Activated CD4-positive, alpha-beta T cell treated with anti-CD3 and anti-CD28 coated beads, Interleukin-2, amount 10 ng/mL, durations not matched to agents 24 days and 14 days (primary cell): ENCODE data around the gene HIPK2. TPM values are rescaled to one million over a fixed set of nuclear protein-coding genes. Genes with fewer than 3 reads are reported as not detected.

Source experiments
- DNase-seq: peaks from one replicate; pipeline ENCODE4 v3.0.0; 2022
- H3K27ac Mint-ChIP-seq: one replicate; pipeline ENCODE4 v1.8.0; 2022; ENCODE audit warnings: mild to moderate bottlenecking, mixed read lengths
- H3K27me3 Mint-ChIP-seq: one replicate; pipeline ENCODE4 v1.8.0; 2022; ENCODE audit warnings: mixed read lengths
- H3K36me3 Mint-ChIP-seq: one replicate; pipeline ENCODE4 v1.8.0; 2022; ENCODE audit warnings: low read depth, mild to moderate bottlenecking, mixed read lengths
- H3K4me1 Mint-ChIP-seq: one replicate; pipeline ENCODE4 v1.8.0; 2021; ENCODE audit warnings: mixed read lengths
- H3K4me3 Mint-ChIP-seq: one replicate; pipeline ENCODE4 v1.8.0; 2022; ENCODE audit warnings: mild to moderate bottlenecking, moderate library complexity, mixed read lengths
- H3K9me3 Mint-ChIP-seq: one replicate; pipeline ENCODE4 v1.8.0; 2021; ENCODE audit warnings: mixed read lengths
- intact Hi-C: fragments of 100-400 bp; cut with micrococcal nuclease; formaldehyde crosslinking; loops from one replicate; pipeline ENCODE4 v1.15.1; 2023
- total RNA-seq: library from RNA; stranded (reverse); gene quantifications from 2 replicates; pipeline ENCODE4 v1.2.3, GENCODE V29; 2022

Gene HIPK2
- total RNA-seq, 1 donor from 2014 or later, result 26.1 TPM

GRCh38 chr7:139757968-139758367 is 19.8 kb downstream of the HIPK2 start:
- no peak overlapping the region for H3K4me3 Mint-ChIP-seq
- intact Hi-C loops, result loop anchor here (2.0 to 10.0 kb wide), 2 partner anchors 17 to 863 kb away; no protein-coding TSS in a partner anchor
- no peaks in the 10 kb centered on the region for H3K27me3 Mint-ChIP-seq

GRCh38 chr7:139753693-139754111 is 24.1 kb downstream of the HIPK2 start:
- no peaks in the 10 kb centered on the region for H3K27me3 Mint-ChIP-seq
- H3K36me3 Mint-ChIP-seq, result peaks cover 6% of the 10 kb centered on the region
- intact Hi-C loops, result loop anchor here (10.0 kb wide), 1 partner anchor 859 kb away; no protein-coding TSS in a partner anchor
- peaks cover 29% of the 10 kb centered on the region for H3K4me1 Mint-ChIP-seq
- H3K9me3 Mint-ChIP-seq, result no peaks in the 10 kb centered on the region
- no peak for DNase-seq
- H3K27ac Mint-ChIP-seq, result no peak overlapping the region
- no peak overlapping the region for H3K4me3 Mint-ChIP-seq

More at GRCh38 chr7:139757968-139758367, 19.8 kb downstream of the HIPK2 start:
- no peaks in the 10 kb centered on the region for H3K9me3 Mint-ChIP-seq
- no peak overlapping the region for H3K27ac Mint-ChIP-seq
- H3K36me3 Mint-ChIP-seq, result peaks cover 9% of the 10 kb centered on the region
- DNase-seq, result no peak
- H3K4me1 Mint-ChIP-seq, result peaks cover 46% of the 10 kb centered on the region

GRCh38 chr7:139753081-139753692 is 24.6 kb downstream of the HIPK2 start:
- peaks cover 27% of the 10 kb centered on the region for H3K4me1 Mint-ChIP-seq
- peaks cover 6% of the 10 kb centered on the region for H3K36me3 Mint-ChIP-seq
- intact Hi-C loops, result loop anchor here (10.0 kb wide), 1 partner anchor 858 kb away; no protein-coding TSS in a partner anchor
- H3K27me3 Mint-ChIP-seq, result no peaks in the 10 kb centered on the region
- no peak overlapping the region for H3K27ac Mint-ChIP-seq
- no peaks in the 10 kb centered on the region for H3K9me3 Mint-ChIP-seq
- no peak for DNase-seq
- no peak overlapping the region for H3K4me3 Mint-ChIP-seq

- H3K36me3 Mint-ChIP-seq, result peaks cover 6% of the 10 kb centered on the region
- no peaks in the 10 kb centered on the region for H3K27me3 Mint-ChIP-seq
- no peaks in the 10 kb centered on the region for H3K9me3 Mint-ChIP-seq
- DNase-seq, result no peak
- no peak overlapping the region for H3K27ac Mint-ChIP-seq
- intact Hi-C loops, result loop anchor here (10.0 kb wide), 1 partner anchor 858 kb away; no protein-coding TSS in a partner anchor
- H3K4me3 Mint-ChIP-seq, result no peak overlapping the region
- H3K4me1 Mint-ChIP-seq, result peaks cover 27% of the 10 kb centered on the region
Measured at GRCh38 chr7:139752604-139753003, 25.2 kb downstream of the HIPK2 start.

GRCh38 chr7:139752148-139752547 is 25.6 kb downstream of the HIPK2 start:
- intact Hi-C loops, result loop anchor here (10.0 kb wide), 1 partner anchor 857 kb away; no protein-coding TSS in a partner anchor
- Mint-ChIP-seq H3K27ac (no peak overlapping the region), H3K4me1 (peaks cover 27% of the 10 kb centered on the region), H3K4me3 (no peak overlapping the region), H3K9me3 (no peaks in the 10 kb centered on the region), H3K27me3 (no peaks in the 10 kb centered on the region), H3K36me3 (peaks cover 6% of the 10 kb centered on the region)
- no peak for DNase-seq

- no peaks in the 10 kb centered on the region for H3K27me3 Mint-ChIP-seq
- H3K4me1 Mint-ChIP-seq, result peaks cover 21% of the 10 kb centered on the region
- H3K4me3 Mint-ChIP-seq, result no peak overlapping the region
- H3K27ac Mint-ChIP-seq, result no peak overlapping the region
- intact Hi-C loops, result loop anchor here (10.0 kb wide), 1 partner anchor 856 kb away; no protein-coding TSS in a partner anchor
- DNase-seq, result peak; percentile 75
- no peaks in the 10 kb centered on the region for H3K9me3 Mint-ChIP-seq
- H3K36me3 Mint-ChIP-seq, result peaks cover 6% of the 10 kb centered on the region
Measured at GRCh38 chr7:139750459-139751095, 27.2 kb downstream of the HIPK2 start.

GRCh38 chr7:139749545-139749944 is 28.3 kb downstream of the HIPK2 start:
- Mint-ChIP-seq H3K27ac (no peak overlapping the region), H3K36me3 (peaks cover 6% of the 10 kb centered on the region), H3K27me3 (no peaks in the 10 kb centered on the region), H3K4me3 (no peak overlapping the region), H3K9me3 (no peaks in the 10 kb centered on the region), H3K4me1 (peaks cover 14% of the 10 kb centered on the region)
- no peak for DNase-seq
- intact Hi-C loops, result no loop called here

- no peaks in the 10 kb centered on the region for H3K27me3 Mint-ChIP-seq
- H3K36me3 Mint-ChIP-seq, result peaks cover 8% of the 10 kb centered on the region
- intact Hi-C loops, result no loop called here
- no peaks in the 10 kb centered on the region for H3K9me3 Mint-ChIP-seq
- no peak overlapping the region for H3K27ac Mint-ChIP-seq
- DNase-seq, result no peak
- peaks cover 12% of the 10 kb centered on the region for H3K4me1 Mint-ChIP-seq
- H3K4me3 Mint-ChIP-seq, result no peak overlapping the region
Measured at GRCh38 chr7:139748941-139749340, 28.9 kb downstream of the HIPK2 start.

- no peak overlapping the region for H3K27ac Mint-ChIP-seq
- intact Hi-C loops, result no loop called here
- H3K36me3 Mint-ChIP-seq, result peaks cover 6% of the 10 kb centered on the region
- no peak for DNase-seq
- H3K4me1 Mint-ChIP-seq, result peaks cover 10% of the 10 kb centered on the region
- H3K4me3 Mint-ChIP-seq, result no peak overlapping the region
- no peaks in the 10 kb centered on the region for H3K9me3 Mint-ChIP-seq
- H3K27me3 Mint-ChIP-seq, result no peaks in the 10 kb centered on the region
Measured at GRCh38 chr7:139748373-139748765, 29.4 kb downstream of the HIPK2 start.

GRCh38 chr7:139747662-139748372 is 30.0 kb downstream of the HIPK2 start:
- H3K27me3 Mint-ChIP-seq, result no peaks in the 10 kb centered on the region
- peaks cover 6% of the 10 kb centered on the region for H3K36me3 Mint-ChIP-seq
- DNase-seq, result no peak
- H3K4me1 Mint-ChIP-seq, result peaks cover 10% of the 10 kb centered on the region
- H3K27ac Mint-ChIP-seq, result no peak overlapping the region
- no peak overlapping the region for H3K4me3 Mint-ChIP-seq
- intact Hi-C loops, result no loop called here
- no peaks in the 10 kb centered on the region for H3K9me3 Mint-ChIP-seq

- intact Hi-C loops, result no loop called here
- H3K4me3 Mint-ChIP-seq, result no peak overlapping the region
- no peaks in the 10 kb centered on the region for H3K9me3 Mint-ChIP-seq
- no peak for DNase-seq
- H3K27me3 Mint-ChIP-seq, result no peaks in the 10 kb centered on the region
- H3K36me3 Mint-ChIP-seq, result peaks cover 6% of the 10 kb centered on the region
- H3K4me1 Mint-ChIP-seq, result peaks cover 10% of the 10 kb centered on the region
- no peak overlapping the region for H3K27ac Mint-ChIP-seq
Measured at GRCh38 chr7:139746652-139747051, 31.1 kb downstream of the HIPK2 start.

- Mint-ChIP-seq H3K4me1 (peaks cover 10% of the 10 kb centered on the region), H3K27ac (peak overlapping the region; percentile 42), H3K36me3 (peaks cover 6% of the 10 kb centered on the region), H3K27me3 (no peaks in the 10 kb centered on the region), H3K9me3 (no peaks in the 10 kb centered on the region), H3K4me3 (no peak overlapping the region)
- intact Hi-C loops, result no loop called here
- DNase-seq, result no peak
Measured at GRCh38 chr7:139745678-139746143, 32.1 kb downstream of the HIPK2 start.

- H3K4me3 Mint-ChIP-seq, result no peak overlapping the region
- peaks cover 6% of the 10 kb centered on the region for H3K4me1 Mint-ChIP-seq
- no peaks in the 10 kb centered on the region for H3K9me3 Mint-ChIP-seq
- no peak for DNase-seq
- no peaks in the 10 kb centered on the region for H3K27me3 Mint-ChIP-seq
- H3K27ac Mint-ChIP-seq, result no peak overlapping the region
- H3K36me3 Mint-ChIP-seq, result peaks cover 6% of the 10 kb centered on the region
- intact Hi-C loops, result no loop called here
Measured at GRCh38 chr7:139744768-139745677, 32.8 kb downstream of the HIPK2 start.
